Measurements from ENCODE around the gene HES3.

The HES3 gene

DNA sequence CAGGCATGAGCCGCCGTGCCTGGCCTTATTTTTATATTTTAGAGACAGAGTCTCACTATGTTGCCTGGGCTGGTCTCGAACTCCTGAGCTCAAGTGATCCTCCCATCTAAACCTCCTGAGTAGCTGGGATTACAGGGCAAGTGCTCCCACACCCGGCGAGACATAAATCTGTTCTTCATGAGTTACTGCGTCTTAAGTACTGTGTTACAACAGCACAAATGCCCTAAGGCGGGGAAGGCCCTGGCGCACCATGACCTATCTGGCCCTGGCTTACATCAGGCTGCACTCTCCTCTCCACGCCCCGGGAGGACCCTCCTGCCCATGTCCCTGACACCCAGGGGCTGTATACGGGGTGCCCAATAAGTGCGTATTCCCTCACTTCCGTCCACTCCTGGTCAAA, 12.7 kb downstream of the HES3 start:
- no CpG with 5 or more reads among the region's 13 CpGs for WGBS, 2 donors (ENCODE audit: extremely low coverage in 2 of 2, insufficient read length in 2 of 2, insufficient replicate concordance in 1 of 2)
- no peak overlapping the region for H3K14ac ChIP-seq (ENCODE audit: low read length)
- H3K27ac ChIP-seq (replicated peaks; ENCODE audit: low read length), result no peak overlapping the region
- H3K18ac ChIP-seq (ENCODE audit: low read length), result no peak overlapping the region
- H2BK120ac ChIP-seq (ENCODE audit: low read depth, low read length), result no peak overlapping the region
- no peak overlapping the region for H2AFZ ChIP-seq (ENCODE audit: low read length)
- peaks cover 5 to 6% of the 10 kb centered on the region in 2 donors for H3K4me1 ChIP-seq (ENCODE audit: control insufficient read depth in 2 of 2, insufficient read depth in 1 of 2, low read depth in 1 of 2, low read length in 2 of 2)
- no peak overlapping the region for H2BK15ac ChIP-seq (ENCODE audit: low read length)
- H2AK5ac ChIP-seq (ENCODE audit: low read depth, low read length), result no peak overlapping the region
- peaks cover 9% of the 10 kb centered on the region for H3K79me1 ChIP-seq (ENCODE audit: low read depth, low read length)
- H3K9ac ChIP-seq (ENCODE audit: low read depth, low read length, poor library complexity), result peak overlapping the region; percentile 55
- DNase-seq (ENCODE audit: low spot score), result no peak
- H3K4ac ChIP-seq (ENCODE audit: low read length), result no peak overlapping the region
- no peaks in the 10 kb centered on the region for H3K27me3 ChIP-seq (ENCODE audit: control insufficient read depth in 3 of 3, insufficient read depth in 3 of 3, low read depth in 1 of 3, low read length in 3 of 3)
- H3K36me3 ChIP-seq (replicated peaks in 1 of 2; ENCODE audit: control insufficient read depth in 2 of 2, insufficient read depth in 2 of 2, low read length in 2 of 2), result peaks cover 15 to 20% of the 10 kb centered on the region in 2 donors
- no peak overlapping the region for H2BK12ac ChIP-seq (ENCODE audit: low read length)
- H3K4me3 ChIP-seq (ENCODE audit: low read length in 2 of 2), result no peak overlapping the region
- no peak overlapping the region for H2BK5ac ChIP-seq (ENCODE audit: low read length)
- no peaks in the 10 kb centered on the region for H3K9me3 ChIP-seq (replicated peaks in 1 of 2; ENCODE audit: control insufficient read depth in 2 of 2, insufficient read depth in 1 of 2, low read depth in 1 of 2, low read length in 2 of 2)
- no peak overlapping the region for H3K4me2 ChIP-seq (ENCODE audit: insufficient read depth, low read length, poor library complexity, severe bottlenecking)
- H4K91ac ChIP-seq (ENCODE audit: low read depth, low read length, poor library complexity), result no peak overlapping the region
- H4K8ac ChIP-seq (ENCODE audit: low read depth, low read length), result no peak overlapping the region
- H3K23ac ChIP-seq (ENCODE audit: low read depth, low read length, poor library complexity), result peak overlapping the region; percentile 8

DNA sequence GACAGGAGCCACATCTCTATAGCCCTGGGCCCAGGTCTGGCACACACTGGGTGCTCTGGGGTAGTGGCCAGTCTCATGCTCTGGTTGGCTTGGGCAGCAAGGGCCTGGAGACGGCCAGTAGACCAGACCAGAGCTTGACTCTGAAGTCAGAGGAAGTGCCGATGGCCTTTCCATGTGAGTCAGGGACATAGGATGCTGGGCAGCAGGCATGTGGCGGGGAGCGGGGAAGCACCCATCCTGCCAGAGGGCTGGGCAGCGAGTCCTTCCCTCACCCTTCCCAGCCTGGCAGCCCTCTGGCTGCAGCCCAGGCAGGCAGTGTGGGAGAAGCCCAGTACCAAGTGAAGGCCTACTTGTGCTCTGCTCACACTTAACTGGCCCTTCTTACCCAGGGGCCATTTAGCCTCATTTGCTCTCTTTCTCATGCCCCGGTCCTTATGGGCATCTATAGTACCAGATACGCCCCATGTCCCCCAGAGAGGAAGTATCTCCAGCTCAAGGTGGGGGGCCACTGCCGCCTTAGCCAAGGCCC, 13.6 kb downstream of the HES3 start:
- no CpG with 5 or more reads among the region's 8 CpGs for WGBS, 2 donors (ENCODE audit: extremely low coverage in 2 of 2, insufficient read length in 2 of 2, insufficient replicate concordance in 1 of 2)
- no peaks in the 10 kb centered on the region for H3K27me3 ChIP-seq (ENCODE audit: control insufficient read depth in 3 of 3, insufficient read depth in 3 of 3, low read depth in 1 of 3, low read length in 3 of 3)
- H2BK120ac ChIP-seq (ENCODE audit: low read depth, low read length), result no peak overlapping the region
- H3K23ac ChIP-seq (ENCODE audit: low read depth, low read length, poor library complexity), result no peak overlapping the region
- H2BK15ac ChIP-seq (ENCODE audit: low read length), result no peak overlapping the region
- H3K4me2 ChIP-seq (ENCODE audit: insufficient read depth, low read length, poor library complexity, severe bottlenecking), result no peak overlapping the region
- no peak overlapping the region for H2AFZ ChIP-seq (ENCODE audit: low read length)
- no peak for DNase-seq (ENCODE audit: low spot score)
- peaks cover 12 to 19% of the 10 kb centered on the region in 2 donors for H3K36me3 ChIP-seq (replicated peaks in 1 of 2; ENCODE audit: control insufficient read depth in 2 of 2, insufficient read depth in 2 of 2, low read length in 2 of 2)
- H3K9ac ChIP-seq (ENCODE audit: low read depth, low read length, poor library complexity), result no peak overlapping the region
- no peak overlapping the region for H3K27ac ChIP-seq (replicated peaks; ENCODE audit: low read length)
- H2BK12ac ChIP-seq (ENCODE audit: low read length), result no peak overlapping the region
- no peak overlapping the region for H4K8ac ChIP-seq (ENCODE audit: low read depth, low read length)
- no peaks in the 10 kb centered on the region for H3K9me3 ChIP-seq (replicated peaks in 1 of 2; ENCODE audit: control insufficient read depth in 2 of 2, insufficient read depth in 1 of 2, low read depth in 1 of 2, low read length in 2 of 2)
- no peak overlapping the region for H3K18ac ChIP-seq (ENCODE audit: low read length)
- no peak overlapping the region for H3K4ac ChIP-seq (ENCODE audit: low read length)
- H4K91ac ChIP-seq (ENCODE audit: low read depth, low read length, poor library complexity), result no peak overlapping the region
- peaks cover 10 to 12% of the 10 kb centered on the region in 2 donors for H3K4me1 ChIP-seq (ENCODE audit: control insufficient read depth in 2 of 2, insufficient read depth in 1 of 2, low read depth in 1 of 2, low read length in 2 of 2)
- H3K4me3 ChIP-seq (ENCODE audit: low read length in 2 of 2), result no peak overlapping the region
- H3K14ac ChIP-seq (ENCODE audit: low read length), result peak overlapping the region; percentile 10
- H3K79me1 ChIP-seq (ENCODE audit: low read depth, low read length), result peaks cover 9% of the 10 kb centered on the region
- no peak overlapping the region for H2AK5ac ChIP-seq (ENCODE audit: low read depth, low read length)
- H2BK5ac ChIP-seq (ENCODE audit: low read length), result no peak overlapping the region

DNA sequence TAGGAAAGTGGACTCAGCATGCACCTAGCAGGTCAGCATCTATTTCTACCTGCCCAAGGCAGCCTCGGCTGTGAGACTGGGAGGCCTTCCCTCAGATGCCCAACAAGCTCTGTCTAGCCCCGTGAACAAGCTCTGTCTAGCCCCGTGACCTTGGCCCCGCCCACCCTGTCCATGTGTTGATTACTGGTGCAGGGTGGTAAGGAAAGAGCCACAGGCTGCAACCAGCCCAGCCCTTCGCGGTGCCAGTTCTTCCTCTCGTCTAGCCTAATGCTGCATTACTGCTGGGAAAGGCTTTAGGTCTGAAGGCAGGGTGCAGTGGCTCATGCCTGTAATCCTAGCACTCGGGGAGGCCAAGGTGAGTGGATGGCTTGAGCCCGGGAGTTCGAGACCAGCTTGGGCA, 14.7 kb downstream of the HES3 start:
- Histone ChIP-seq H4K8ac (ENCODE audit: low read depth, low read length) (no peak overlapping the region), H3K9ac (ENCODE audit: low read depth, low read length, poor library complexity) (no peak overlapping the region), H3K4me3 (ENCODE audit: low read length in 2 of 2) (no peak overlapping the region), H3K14ac (ENCODE audit: low read length) (no peak overlapping the region), H4K91ac (ENCODE audit: low read depth, low read length, poor library complexity) (no peak overlapping the region), H3K9me3 (replicated peaks in 1 of 2; ENCODE audit: control insufficient read depth in 2 of 2, insufficient read depth in 1 of 2, low read depth in 1 of 2, low read length in 2 of 2) (no peaks in the 10 kb centered on the region), H2BK12ac (ENCODE audit: low read length) (no peak overlapping the region), H3K36me3 (replicated peaks in 1 of 2; ENCODE audit: control insufficient read depth in 2 of 2, insufficient read depth in 2 of 2, low read length in 2 of 2) (peaks cover 10 to 11% of the 10 kb centered on the region in 2 donors), H3K27me3 (ENCODE audit: control insufficient read depth in 3 of 3, insufficient read depth in 3 of 3, low read depth in 1 of 3, low read length in 3 of 3) (no peaks in the 10 kb centered on the region), H3K79me1 (ENCODE audit: low read depth, low read length) (peaks cover 9% of the 10 kb centered on the region), H2BK120ac (ENCODE audit: low read depth, low read length) (no peak overlapping the region), H3K18ac (ENCODE audit: low read length) (no peak overlapping the region), H2AFZ (ENCODE audit: low read length) (no peak overlapping the region), H2AK5ac (ENCODE audit: low read depth, low read length) (no peak overlapping the region), H2BK5ac (ENCODE audit: low read length) (no peak overlapping the region), H3K4me2 (ENCODE audit: insufficient read depth, low read length, poor library complexity, severe bottlenecking) (no peak overlapping the region), H2BK15ac (ENCODE audit: low read length) (no peak overlapping the region), H3K4ac (ENCODE audit: low read length) (no peak overlapping the region), H3K4me1 (ENCODE audit: control insufficient read depth in 2 of 2, insufficient read depth in 1 of 2, low read depth in 1 of 2, low read length in 2 of 2) (peaks cover 10 to 18% of the 10 kb centered on the region in 2 donors), H3K23ac (ENCODE audit: low read depth, low read length, poor library complexity) (no peak overlapping the region), H3K27ac (replicated peaks; ENCODE audit: low read length) (no peak overlapping the region)
- no peak for DNase-seq (ENCODE audit: low spot score)
- WGBS, 2 donors (ENCODE audit: extremely low coverage in 2 of 2, insufficient read length in 2 of 2, insufficient replicate concordance in 1 of 2), result no CpG with 5 or more reads among the region's 10 CpGs

DNA sequence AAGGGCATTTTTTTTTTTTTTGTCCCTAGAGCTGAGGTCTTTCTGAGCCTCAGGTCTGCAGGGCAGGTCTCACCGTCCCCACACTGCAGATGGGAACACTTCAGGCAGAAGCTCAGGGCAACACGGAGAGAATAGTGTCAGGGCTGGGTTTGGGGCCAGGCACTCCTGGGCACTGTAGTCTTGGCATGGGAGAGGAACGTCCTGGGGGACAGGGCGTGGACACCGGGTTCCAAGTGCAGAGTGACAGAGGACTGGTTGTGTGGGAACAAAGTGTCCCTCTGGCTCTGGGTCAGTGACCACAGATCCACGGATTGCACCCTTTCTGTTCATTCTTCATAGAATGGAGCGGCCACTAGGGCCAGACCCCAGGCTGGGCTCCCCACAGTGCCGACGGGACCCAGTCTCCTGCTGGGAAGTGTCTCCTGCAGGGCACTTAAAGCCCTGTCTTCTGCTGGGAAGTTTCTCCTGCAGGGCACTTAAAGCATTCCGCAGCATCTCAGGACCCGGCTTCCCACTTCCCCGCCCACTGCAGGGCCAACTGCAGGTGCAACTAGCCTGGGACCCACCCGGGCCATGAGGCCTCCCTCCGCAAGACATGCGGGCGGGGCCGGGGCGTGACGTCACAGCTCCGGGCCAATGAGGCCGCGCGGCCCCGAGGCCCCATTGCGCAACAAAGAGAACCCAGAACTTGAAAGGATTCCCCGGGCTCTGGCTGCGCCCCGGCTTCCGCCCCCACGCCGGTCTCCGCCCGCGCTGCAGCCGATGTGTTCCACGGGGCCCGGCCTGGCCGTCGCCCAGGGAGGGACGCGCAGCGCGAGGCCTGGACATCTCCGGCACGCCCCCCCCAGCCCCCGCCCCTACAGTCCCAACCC, 15.7 kb downstream of the HES3 start:
- no peaks in the 10 kb centered on the region for H3K27me3 ChIP-seq (ENCODE audit: control insufficient read depth in 3 of 3, insufficient read depth in 3 of 3, low read depth in 1 of 3, low read length in 3 of 3)
- H3K9ac ChIP-seq (ENCODE audit: low read depth, low read length, poor library complexity), result no peak overlapping the region
- H3K4me1 ChIP-seq (ENCODE audit: control insufficient read depth in 2 of 2, insufficient read depth in 1 of 2, low read depth in 1 of 2, low read length in 2 of 2), result peaks cover 10 to 24% of the 10 kb centered on the region in 2 donors
- peak overlapping the region; percentile 9 for H3K14ac ChIP-seq (ENCODE audit: low read length)
- no peak overlapping the region for H3K27ac ChIP-seq (replicated peaks; ENCODE audit: low read length)
- H3K18ac ChIP-seq (ENCODE audit: low read length), result peak overlapping the region; percentile 91
- no CpG with 5 or more reads among the region's 46 CpGs for WGBS, 2 donors (ENCODE audit: extremely low coverage in 2 of 2, insufficient read length in 2 of 2, insufficient replicate concordance in 1 of 2)
- peak overlapping the region; percentile 86 for H2AFZ ChIP-seq (ENCODE audit: low read length)
- peak overlapping the region; percentile 49 for H2BK15ac ChIP-seq (ENCODE audit: low read length)
- H3K23ac ChIP-seq (ENCODE audit: low read depth, low read length, poor library complexity), result no peak overlapping the region
- H3K79me1 ChIP-seq (ENCODE audit: low read depth, low read length), result peaks cover 9% of the 10 kb centered on the region
- H2BK120ac ChIP-seq (ENCODE audit: low read depth, low read length), result no peak overlapping the region
- peak overlapping the region; percentile 83 for H3K4me2 ChIP-seq (ENCODE audit: insufficient read depth, low read length, poor library complexity, severe bottlenecking)
- no peak overlapping the region for H3K4ac ChIP-seq (ENCODE audit: low read length)
- no peaks in the 10 kb centered on the region for H3K9me3 ChIP-seq (replicated peaks in 1 of 2; ENCODE audit: control insufficient read depth in 2 of 2, insufficient read depth in 1 of 2, low read depth in 1 of 2, low read length in 2 of 2)
- no peak overlapping the region for H4K8ac ChIP-seq (ENCODE audit: low read depth, low read length)
- H2BK12ac ChIP-seq (ENCODE audit: low read length), result peak overlapping the region; percentile 4
- H3K36me3 ChIP-seq (replicated peaks in 1 of 2; ENCODE audit: control insufficient read depth in 2 of 2, insufficient read depth in 2 of 2, low read length in 2 of 2), result peaks cover 6 to 7% of the 10 kb centered on the region in 2 donors
- peak overlapping the region; percentile 89 for H2AK5ac ChIP-seq (ENCODE audit: low read depth, low read length)
- peak overlapping the region; percentile 60 to 92 for H3K4me3 ChIP-seq (ENCODE audit: low read length in 2 of 2)
- peak overlapping the region; percentile 24 for H2BK5ac ChIP-seq (ENCODE audit: low read length)
- no peak overlapping the region for H4K91ac ChIP-seq (ENCODE audit: low read depth, low read length, poor library complexity)
- no peak for DNase-seq (ENCODE audit: low spot score)
